22Rv1 (cell line): ENCODE measurements around the gene RGS3.

Source experiments
- H3K27ac ChIP-seq: fragments of 450-650 bp; 2 replicates; pipeline ENCODE4 v1.5.1; 2017
- ZFX ChIP-seq: fragments of 450-650 bp; IDR thresholded peaks from 2 replicates; pipeline ENCODE4 v1.6.1; 2017; ENCODE audit warnings: antibody characterized with exemption, borderline replicate concordance
- TF ChIP-seq, protein P1 (sequence below): fragments of 450-650 bp; IDR thresholded peaks from 2 replicates; pipeline ENCODE4 v1.5.1; 2017; ENCODE audit warnings: mild to moderate bottlenecking

The RGS3 gene

GRCh38 chr9:113585085-113585442 lies 121.5 kb downstream of the RGS3 start:
- TF ChIP-seq, protein P1, sequence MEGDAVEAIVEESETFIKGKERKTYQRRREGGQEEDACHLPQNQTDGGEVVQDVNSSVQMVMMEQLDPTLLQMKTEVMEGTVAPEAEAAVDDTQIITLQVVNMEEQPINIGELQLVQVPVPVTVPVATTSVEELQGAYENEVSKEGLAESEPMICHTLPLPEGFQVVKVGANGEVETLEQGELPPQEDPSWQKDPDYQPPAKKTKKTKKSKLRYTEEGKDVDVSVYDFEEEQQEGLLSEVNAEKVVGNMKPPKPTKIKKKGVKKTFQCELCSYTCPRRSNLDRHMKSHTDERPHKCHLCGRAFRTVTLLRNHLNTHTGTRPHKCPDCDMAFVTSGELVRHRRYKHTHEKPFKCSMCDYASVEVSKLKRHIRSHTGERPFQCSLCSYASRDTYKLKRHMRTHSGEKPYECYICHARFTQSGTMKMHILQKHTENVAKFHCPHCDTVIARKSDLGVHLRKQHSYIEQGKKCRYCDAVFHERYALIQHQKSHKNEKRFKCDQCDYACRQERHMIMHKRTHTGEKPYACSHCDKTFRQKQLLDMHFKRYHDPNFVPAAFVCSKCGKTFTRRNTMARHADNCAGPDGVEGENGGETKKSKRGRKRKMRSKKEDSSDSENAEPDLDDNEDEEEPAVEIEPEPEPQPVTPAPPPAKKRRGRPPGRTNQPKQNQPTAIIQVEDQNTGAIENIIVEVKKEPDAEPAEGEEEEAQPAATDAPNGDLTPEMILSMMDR = no peak
- no peak for TF ChIP-seq ZFX
- no peak overlapping the region for H3K27ac ChIP-seq

DNA sequence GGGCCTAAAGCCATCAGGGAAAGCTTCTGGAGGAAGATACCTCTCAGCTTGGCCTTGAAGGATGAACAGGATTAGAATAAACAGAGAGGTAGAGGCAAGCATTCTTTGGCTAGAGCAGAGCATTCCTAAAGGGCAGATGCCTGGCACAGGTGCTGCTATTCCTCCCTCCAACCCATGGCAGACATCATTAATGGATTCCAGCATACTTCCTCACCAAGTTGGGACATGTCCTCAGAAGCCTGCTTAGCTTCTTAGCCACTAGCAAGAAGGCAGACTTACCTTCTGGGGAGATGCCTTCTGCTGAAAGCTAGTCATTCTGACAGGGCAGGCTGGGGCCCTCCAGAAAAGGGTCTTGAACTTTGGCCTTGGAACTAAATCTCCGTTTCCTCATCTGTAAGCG lies 122.0 kb downstream of the RGS3 start:
- H3K27ac ChIP-seq = no peak overlapping the region
- no peak for TF ChIP-seq ZFX
- TF ChIP-seq, protein P1 = no peak

DNA sequence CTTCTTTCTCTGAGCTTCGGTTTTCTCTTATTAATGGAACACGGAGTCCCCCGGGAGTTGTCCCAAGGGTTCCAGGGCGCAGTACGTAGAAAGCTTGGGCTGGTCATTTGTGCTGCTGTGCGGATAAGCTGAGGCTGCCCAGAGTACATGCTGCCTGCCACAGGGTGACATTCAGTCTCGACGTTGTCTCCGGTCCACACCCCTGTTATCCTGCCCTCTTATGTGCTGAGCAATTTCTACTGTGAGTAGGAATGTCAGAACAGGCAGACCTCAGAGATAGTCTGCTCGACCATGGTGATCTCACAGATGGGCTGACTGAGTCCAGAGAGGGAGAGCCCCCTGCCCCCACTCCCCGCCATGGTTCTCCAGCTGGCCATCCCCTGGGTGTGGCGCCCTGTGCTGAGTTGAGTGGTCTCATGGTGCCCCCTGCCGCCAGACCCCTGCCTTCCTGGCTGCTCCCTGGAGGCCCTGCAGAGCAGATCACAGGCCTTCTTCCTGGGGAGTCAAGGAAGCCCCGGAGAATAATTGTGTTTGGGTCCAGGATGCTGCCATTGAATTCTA lies 124.0 kb downstream of the RGS3 start:
- no peak for TF ChIP-seq ZFX
- TF ChIP-seq, protein P1 = no peak
- no peak overlapping the region for H3K27ac ChIP-seq

- no peak overlapping the region for H3K27ac ChIP-seq
- TF ChIP-seq, protein P1 = no peak
- TF ChIP-seq ZFX = no peak
These were observed 124.8 kb downstream of the RGS3 start for GRCh38 chr9:113588242-113588810.

GRCh38 chr9:113588936-113589335 lies 125.4 kb downstream of the RGS3 start:
- TF ChIP-seq ZFX = no peak
- TF ChIP-seq, protein P1 = no peak
- no peak overlapping the region for H3K27ac ChIP-seq

- H3K27ac ChIP-seq = no peak overlapping the region
- TF ChIP-seq, protein P1 = no peak
- TF ChIP-seq ZFX = no peak
These were observed 125.9 kb downstream of the RGS3 start for GRCh38 chr9:113589407-113589806.

GRCh38 chr9:113589890-113590289 lies 126.4 kb downstream of the RGS3 start:
- no peak for TF ChIP-seq ZFX
- TF ChIP-seq, protein P1 = peak; percentile 13; the same call in 1 of the 2 replicates
- H3K27ac ChIP-seq = no peak overlapping the region
